NCI-H1092 treated with DMSO at 0.1 percent for 48 hours (cell line): Measurements from ENCODE around the gene ZDBF2.
"Not testable (repeated sequence)": the region's sequence is repeated elsewhere in the genome, so short reads cannot be mapped to it uniquely, and the experiment has no call there.

ENCODE experiments used
- DNase-seq: peaks from one replicate; lab custom pipeline; 2025; lab: John Stamatoyannopoulos, UW

ZDBF2 gene

GRCh38 chr2:206274434-206275311, at the start of gene ZDBF2:
ZDBF2 (plus strand) TSS chr2:206274663; CDS start chr2:206281850, 7,187 bp downstream.
- DNase-seq, result peak; percentile 39

GRCh38 chr2:206225435-206226232, 48.8 kb upstream of the ZDBF2 start:
- DNase-seq, result no peak

- not testable (repeated sequence) for DNase-seq
These were observed 45.8 kb upstream of the ZDBF2 start for GRCh38 chr2:206228636-206229035.

GRCh38 chr2:206229642-206230041, 44.8 kb upstream of the ZDBF2 start:
- DNase-seq, result no peak

- peak; percentile 7 for DNase-seq
These were observed 44.3 kb upstream of the ZDBF2 start for GRCh38 chr2:206230060-206230762.

GRCh38 chr2:206231669-206232286, 42.7 kb upstream of the ZDBF2 start:
- no peak for DNase-seq

GRCh38 chr2:206232287-206233035, 42.0 kb upstream of the ZDBF2 start:
- DNase-seq, result peak; percentile 56

GRCh38 chr2:206239157-206239556, 35.3 kb upstream of the ZDBF2 start:
- no peak for DNase-seq

- no peak for DNase-seq
These were observed 34.1 kb upstream of the ZDBF2 start for GRCh38 chr2:206240327-206240726.

DNA sequence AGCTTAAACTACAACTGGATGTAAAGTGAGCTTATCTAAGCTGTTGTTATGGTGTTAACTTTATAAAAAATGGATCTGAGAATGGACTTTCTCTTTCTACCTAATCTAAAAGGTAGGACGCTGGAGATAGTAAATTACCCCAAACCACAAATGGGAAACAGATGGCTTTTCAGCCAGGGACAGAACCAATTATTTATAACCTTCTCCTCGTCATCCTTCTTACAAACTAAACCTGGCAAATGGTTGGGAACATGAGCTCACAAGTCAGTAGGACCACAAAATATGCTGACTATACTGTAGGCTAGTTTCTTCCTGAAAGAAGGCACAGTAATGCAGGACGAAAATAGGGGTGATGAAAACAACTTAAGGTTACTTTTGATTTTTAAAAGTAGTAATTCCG, 32.7 kb upstream of the ZDBF2 start:
- DNase-seq, result no peak

GRCh38 chr2:206245265-206245672, 29.2 kb upstream of the ZDBF2 start:
- no peak for DNase-seq

DNA sequence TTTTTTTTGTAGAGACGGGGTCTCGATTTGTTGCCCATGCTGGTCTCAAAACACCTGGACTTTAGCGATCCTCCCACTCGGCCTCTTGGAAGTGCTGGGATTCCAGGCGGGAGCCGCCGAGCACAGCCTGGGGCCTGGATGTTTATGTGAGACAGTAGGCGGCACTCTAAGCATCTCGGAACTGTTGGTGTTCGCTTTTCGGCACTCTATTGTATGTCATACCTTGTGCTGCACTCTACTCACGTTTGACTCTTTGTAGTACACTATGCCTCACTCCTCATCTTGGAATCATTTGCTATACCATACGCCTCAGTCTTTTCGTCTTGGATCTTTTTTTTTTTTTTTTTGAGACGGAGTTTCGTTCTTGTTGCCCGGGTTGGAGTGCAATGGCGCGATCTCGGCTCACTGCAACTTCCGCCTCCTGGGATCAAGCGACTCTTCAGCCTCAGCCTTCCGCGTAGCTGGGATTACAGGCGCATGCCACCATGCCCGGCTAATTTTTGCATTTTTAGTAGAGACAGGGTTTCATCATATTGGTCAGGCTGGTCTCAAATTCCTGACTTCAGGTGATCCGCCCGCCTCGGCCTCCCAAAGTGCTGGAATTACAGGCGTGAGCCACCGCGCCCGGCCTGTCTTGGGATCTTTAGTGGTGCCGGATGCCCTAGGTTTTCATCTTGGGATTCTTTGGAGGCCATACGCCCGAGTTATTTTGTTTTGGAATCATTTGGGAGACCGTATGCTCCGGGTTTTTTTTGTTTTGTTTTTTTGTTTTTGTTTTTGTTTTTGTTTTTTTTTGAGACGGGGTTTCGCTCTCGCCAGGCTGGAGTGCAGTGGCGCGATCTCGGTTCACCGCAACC, 24.2 kb upstream of the ZDBF2 start:
- DNase-seq, result no peak

- DNase-seq, result no peak
These were observed 21.2 kb upstream of the ZDBF2 start for GRCh38 chr2:206253125-206253776.

DNA sequence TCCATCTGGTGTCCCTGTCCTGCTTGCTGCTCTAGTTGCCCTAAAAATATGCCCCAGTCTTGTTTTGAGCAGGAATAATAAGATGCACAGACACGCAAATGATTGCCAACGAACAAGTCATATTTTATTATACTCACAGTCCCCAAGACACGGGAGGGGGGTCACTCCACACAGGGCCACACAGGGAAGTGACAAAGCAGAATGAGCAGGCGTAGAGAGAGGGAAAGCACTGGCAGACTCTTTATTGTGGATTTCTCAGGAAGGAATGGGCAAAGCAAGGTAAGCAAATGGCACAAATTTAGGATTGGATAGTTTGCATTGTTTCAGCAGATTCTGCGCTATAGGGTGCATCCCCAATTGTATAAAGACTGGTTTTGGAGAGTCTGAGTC, 20.7 kb upstream of the ZDBF2 start:
- DNase-seq, result no peak

- DNase-seq, result no peak
These were observed 19.5 kb upstream of the ZDBF2 start for GRCh38 chr2:206255003-206255402.

GRCh38 chr2:206256706-206257205, 17.7 kb upstream of the ZDBF2 start:
- DNase-seq, result no peak

GRCh38 chr2:206257350-206257749, 17.1 kb upstream of the ZDBF2 start:
- no peak for DNase-seq

- DNase-seq, result no peak
These were observed 16.6 kb upstream of the ZDBF2 start for GRCh38 chr2:206257861-206258260.

- DNase-seq, result not testable (repeated sequence)
These were observed 15.8 kb upstream of the ZDBF2 start for GRCh38 chr2:206258615-206259014.
